HepG2 (cell line): ENCODE measurements around the gene LSM14B. TPM values are rescaled to one million over a fixed set of nuclear protein-coding genes. Genes with fewer than 3 reads are reported as not detected.
A peak's percentile ranks its signal among the peaks of the same experiment; 100 is the strongest.

Experiments
- AFF4 ChIP-seq: sonication (generic); formaldehyde crosslinking; IDR thresholded peaks from 2 replicates; pipeline ENCODE4 v1.4.0; 2020; ENCODE audit warnings: missing genetic modification reagents
- IRF1 ChIP-seq: sonication (generic); formaldehyde crosslinking; IDR thresholded peaks from 2 replicates; pipeline ENCODE4 v1.4.0; 2020; ENCODE audit warnings: low read depth, mild to moderate bottlenecking, missing genetic modification reagents
- MBD4 ChIP-seq: IDR thresholded peaks from 2 replicates; pipeline ENCODE4 v1.6.1; 2012; ENCODE audit warnings: low read length, inconsistent platforms, borderline replicate concordance
- NFIC ChIP-seq: IDR thresholded peaks from 2 replicates; pipeline ENCODE4 v1.6.1; 2012; ENCODE audit warnings: mild to moderate bottlenecking, low read length, inconsistent platforms
- NONO ChIP-seq, 2 experiments: fragments of 450-650 bp in 1 of 2; sonication (generic) in 1 of 2; formaldehyde crosslinking in 1 of 2; IDR thresholded peaks in 1 of 2; conservative IDR thresholded peaks in 1 of 2; 2 replicates each; pipeline versions ENCODE4 v1.6.1 to v1.8.0; 2017 to 2022; ENCODE audit warnings: mild to moderate bottlenecking in 1 of 2, missing genetic modification reagents in 1 of 2, moderate library complexity in 1 of 2
- RARA ChIP-seq: IDR thresholded peaks from 2 replicates; pipeline ENCODE4 v1.6.1; 2016; ENCODE audit warnings: missing genetic modification reagents, missing compliant biosample characterization
- ZBTB1 ChIP-seq: sonication (generic); formaldehyde crosslinking; IDR thresholded peaks from 2 replicates; pipeline ENCODE4 v1.4.0; 2020; ENCODE audit warnings: missing genetic modification reagents, borderline replicate concordance
- ZNF207 ChIP-seq: fragments of 450-650 bp; IDR thresholded peaks from 2 replicates; pipeline ENCODE4 v1.6.1; 2016; ENCODE audit warnings: antibody characterized with exemption, borderline replicate concordance
- ZNF503 ChIP-seq: sonication (generic); formaldehyde crosslinking; IDR thresholded peaks from 2 replicates; pipeline ENCODE4 v1.4.0; 2020; ENCODE audit warnings: missing genetic modification reagents
- ZNF546 ChIP-seq: sonication (generic); formaldehyde crosslinking; conservative IDR thresholded peaks from 2 replicates; pipeline ENCODE4 v1.8.1; 2023; ENCODE audit warnings: mild to moderate bottlenecking, missing genetic modification reagents
- ZNF652 ChIP-seq: IDR thresholded peaks from 2 replicates; pipeline ENCODE4 v1.6.1; 2016; ENCODE audit warnings: low read depth, borderline replicate concordance
- ZNF674 ChIP-seq: sonication (generic); formaldehyde crosslinking; IDR thresholded peaks from 2 replicates; pipeline ENCODE4 v1.5.0; 2020; ENCODE audit warnings: low read depth, mild to moderate bottlenecking, missing genetic modification reagents
- ZNF780A ChIP-seq: sonication (generic); formaldehyde crosslinking; IDR thresholded peaks from 2 replicates; pipeline ENCODE4 v1.8.0; 2022; ENCODE audit warnings: mild to moderate bottlenecking, missing genetic modification reagents, moderate library complexity
- ZSCAN25 ChIP-seq: sonication (generic); formaldehyde crosslinking; IDR thresholded peaks from 2 replicates; pipeline ENCODE4 v1.8.0; 2022; ENCODE audit warnings: mild to moderate bottlenecking, missing genetic modification reagents
- polyA plus RNA-seq, 8 experiments: library from polyadenylated mRNA; depleted of rRNA in 3 of 8; stranded (reverse) in 7 of 8; unstranded in 1 of 8; fragments of >200 nt; fragmentation: Illumina TruSeq in 4 of 8; extraction: Trizol in 4 of 8; gene quantifications; 2 replicates each; pipeline versions ENCODE4 v1.2.1 to v1.2.3, GENCODE V29; 2011 to 2016; ENCODE audit warnings: low read depth in 4 of 8, missing spikeins in 1 of 8, mixed read lengths in 1 of 8; ENCODE audit not compliant: insufficient read depth in 1 of 8
- total RNA-seq, 5 experiments: library from RNA; depleted of rRNA; stranded (reverse); fragments of >200 nt; fragmentation: Illumina TruSeq; extraction: Trizol; gene quantifications; 2 replicates each; pipeline ENCODE4 v1.2.3, GENCODE V29; 2016; ENCODE audit warnings: low read depth in 1 of 5
- TF ChIP-seq, protein P1 (sequence below): sonication (generic); formaldehyde crosslinking; IDR thresholded peaks from 2 replicates; pipeline ENCODE4 v1.4.0; 2020; ENCODE audit warnings: missing genetic modification reagents
- TF ChIP-seq, protein P2 (sequence below), 2 experiments: fragments of 450-650 bp in 1 of 2; sonication (generic) in 1 of 2; formaldehyde crosslinking; IDR thresholded peaks; 2 replicates each; pipeline versions ENCODE4 v1.5.0 to v1.8.0; 2020 to 2022; ENCODE audit warnings: mild to moderate bottlenecking in 1 of 2, missing genetic modification reagents in 1 of 2

The LSM14B gene
- total and polyA plus RNA-seq, 2 of the 13 experiments (the other 11 are each of a cell fraction or from before 2014, with no cell fraction given), result 43.3 to 79.2 TPM

GRCh38 chr20:62121776-62122653 is at the start of gene LSM14B (continued):
- no peak for TF ChIP-seq AFF4 (CRISPR knock-in tag)
- peak; percentile 55; the same call in 1 of the 2 replicates for TF ChIP-seq ZNF780A (CRISPR knock-in tag)
- peak; percentile 34; the same call in 1 of the 2 replicates for TF ChIP-seq RARA (CRISPR knock-in tag)
- TF ChIP-seq, protein P1, sequence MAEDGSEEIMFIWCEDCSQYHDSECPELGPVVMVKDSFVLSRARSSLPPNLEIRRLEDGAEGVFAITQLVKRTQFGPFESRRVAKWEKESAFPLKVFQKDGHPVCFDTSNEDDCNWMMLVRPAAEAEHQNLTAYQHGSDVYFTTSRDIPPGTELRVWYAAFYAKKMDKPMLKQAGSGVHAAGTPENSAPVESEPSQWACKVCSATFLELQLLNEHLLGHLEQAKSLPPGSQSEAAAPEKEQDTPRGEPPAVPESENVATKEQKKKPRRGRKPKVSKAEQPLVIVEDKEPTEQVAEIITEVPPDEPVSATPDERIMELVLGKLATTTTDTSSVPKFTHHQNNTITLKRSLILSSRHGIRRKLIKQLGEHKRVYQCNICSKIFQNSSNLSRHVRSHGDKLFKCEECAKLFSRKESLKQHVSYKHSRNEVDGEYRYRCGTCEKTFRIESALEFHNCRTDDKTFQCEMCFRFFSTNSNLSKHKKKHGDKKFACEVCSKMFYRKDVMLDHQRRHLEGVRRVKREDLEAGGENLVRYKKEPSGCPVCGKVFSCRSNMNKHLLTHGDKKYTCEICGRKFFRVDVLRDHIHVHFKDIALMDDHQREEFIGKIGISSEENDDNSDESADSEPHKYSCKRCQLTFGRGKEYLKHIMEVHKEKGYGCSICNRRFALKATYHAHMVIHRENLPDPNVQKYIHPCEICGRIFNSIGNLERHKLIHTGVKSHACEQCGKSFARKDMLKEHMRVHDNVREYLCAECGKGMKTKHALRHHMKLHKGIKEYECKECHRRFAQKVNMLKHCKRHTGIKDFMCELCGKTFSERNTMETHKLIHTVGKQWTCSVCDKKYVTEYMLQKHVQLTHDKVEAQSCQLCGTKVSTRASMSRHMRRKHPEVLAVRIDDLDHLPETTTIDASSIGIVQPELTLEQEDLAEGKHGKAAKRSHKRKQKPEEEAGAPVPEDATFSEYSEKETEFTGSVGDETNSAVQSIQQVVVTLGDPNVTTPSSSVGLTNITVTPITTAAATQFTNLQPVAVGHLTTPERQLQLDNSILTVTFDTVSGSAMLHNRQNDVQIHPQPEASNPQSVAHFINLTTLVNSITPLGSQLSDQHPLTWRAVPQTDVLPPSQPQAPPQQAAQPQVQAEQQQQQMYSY (CRISPR knock-in tag), result no peak; the same call in 1 of the 2 replicates
- no peak for TF ChIP-seq ZNF674 (CRISPR knock-in tag)
- peak; percentile 67 for TF ChIP-seq ZNF503 (CRISPR knock-in tag)
- no peak for TF ChIP-seq NONO (IDR thresholded peaks at IDR 0.05)
- TF ChIP-seq NONO (CRISPR knock-in tag; conservative IDR thresholded peaks at IDR 0.05), result peak; percentile 71
- no peak for TF ChIP-seq ZNF652 (CRISPR knock-in tag)
- no peak for TF ChIP-seq ZSCAN25
- TF ChIP-seq MBD4, result no peak
- peak; percentile 40; the same call in 1 of the 2 replicates for TF ChIP-seq NFIC
- TF ChIP-seq, protein P2, sequence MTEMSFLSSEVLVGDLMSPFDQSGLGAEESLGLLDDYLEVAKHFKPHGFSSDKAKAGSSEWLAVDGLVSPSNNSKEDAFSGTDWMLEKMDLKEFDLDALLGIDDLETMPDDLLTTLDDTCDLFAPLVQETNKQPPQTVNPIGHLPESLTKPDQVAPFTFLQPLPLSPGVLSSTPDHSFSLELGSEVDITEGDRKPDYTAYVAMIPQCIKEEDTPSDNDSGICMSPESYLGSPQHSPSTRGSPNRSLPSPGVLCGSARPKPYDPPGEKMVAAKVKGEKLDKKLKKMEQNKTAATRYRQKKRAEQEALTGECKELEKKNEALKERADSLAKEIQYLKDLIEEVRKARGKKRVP (CRISPR knock-in tag; IDR thresholded peaks at IDR 0.05), result peak in 1 of 2 experiments; percentile 55; a peak in 1 of 4 replicates
- no peak for TF ChIP-seq ZBTB1 (CRISPR knock-in tag)
- no peak; the same call in 1 of the 2 replicates for TF ChIP-seq IRF1 (CRISPR knock-in tag)
- no peak for TF ChIP-seq ZNF546 (CRISPR knock-in tag)
- TF ChIP-seq ZNF207, result no peak
